GM21619 (cell line): ENCODE measurements around the gene NCOR2.
"Not testable (repeated sequence)": the region's sequence is repeated elsewhere in the genome, so short reads cannot be mapped to it uniquely, and the experiment has no call there.

Source experiments
- ATAC-seq: cut with Tn5 transposase; IDR thresholded peaks from one replicate; pipeline ENCODE4 v1.9.1; 2021; ENCODE audit not compliant: unreplicated experiment

The NCOR2 gene

DNA sequence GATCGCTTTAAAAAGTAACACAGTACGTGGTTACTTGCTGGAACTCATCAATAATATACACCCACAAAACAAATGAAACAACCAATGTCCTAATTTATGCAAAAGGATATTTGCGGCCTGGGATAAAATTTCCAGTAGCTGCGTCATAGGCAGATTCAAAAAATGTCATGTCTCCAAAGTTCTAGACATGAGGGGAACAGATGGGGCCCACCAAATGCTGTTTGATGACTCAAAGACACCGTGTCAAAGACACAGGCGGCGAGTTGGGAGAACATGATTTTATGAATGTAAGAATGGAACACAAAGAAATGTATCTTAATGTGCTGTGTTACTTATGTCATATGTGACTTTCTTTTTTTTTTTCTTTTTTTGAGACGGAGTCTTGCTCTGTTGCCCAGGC, 34.3 kb upstream of the NCOR2 start:
- ATAC-seq = no peak

DNA sequence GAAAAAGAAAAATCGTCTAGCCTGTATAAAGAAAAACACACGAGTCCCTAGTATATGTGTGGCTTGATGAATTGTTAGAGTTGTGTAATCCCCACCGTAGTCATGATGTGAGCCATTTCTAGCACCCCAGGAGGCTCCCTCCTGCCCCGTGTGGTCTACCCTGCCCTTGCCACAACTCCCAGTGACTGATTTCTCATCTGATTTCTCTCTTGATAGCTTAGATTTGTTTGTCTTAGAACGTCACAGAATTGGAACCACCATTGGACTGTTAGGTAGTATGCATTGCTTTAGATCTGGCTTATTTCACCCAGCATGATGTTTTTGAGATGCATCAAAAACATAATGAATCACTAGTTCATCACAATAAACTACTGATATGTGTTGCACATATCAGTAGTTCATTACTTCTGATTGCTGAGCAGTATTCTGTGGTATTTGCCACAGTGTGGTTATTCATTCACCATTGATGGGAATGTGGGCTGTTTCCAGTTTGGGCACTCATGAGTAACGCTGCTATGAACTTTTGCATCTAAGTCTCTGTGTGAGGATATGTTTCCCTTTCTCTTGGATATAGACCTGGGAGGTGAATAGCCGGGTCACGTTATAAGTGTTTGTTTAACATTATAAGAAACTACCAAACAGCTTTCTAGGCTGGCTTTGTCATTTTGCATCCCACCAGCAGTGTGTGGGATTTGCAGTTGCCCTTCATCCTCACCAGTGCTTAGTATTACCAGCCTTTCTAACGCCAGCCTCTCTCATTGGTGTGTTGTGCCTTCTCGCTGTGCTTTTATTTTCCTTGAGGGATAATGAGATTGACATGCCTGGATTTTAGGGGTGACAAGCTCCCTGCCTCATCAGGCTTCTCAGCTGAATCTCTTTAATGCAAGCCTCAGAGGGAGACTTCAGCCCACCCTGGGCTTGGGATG, 31.9 kb upstream of the NCOR2 start:
- no peak for ATAC-seq

- ATAC-seq = no peak
Observed at GRCh38 chr12:124597041-124597440, 29.6 kb upstream of the NCOR2 start.

DNA sequence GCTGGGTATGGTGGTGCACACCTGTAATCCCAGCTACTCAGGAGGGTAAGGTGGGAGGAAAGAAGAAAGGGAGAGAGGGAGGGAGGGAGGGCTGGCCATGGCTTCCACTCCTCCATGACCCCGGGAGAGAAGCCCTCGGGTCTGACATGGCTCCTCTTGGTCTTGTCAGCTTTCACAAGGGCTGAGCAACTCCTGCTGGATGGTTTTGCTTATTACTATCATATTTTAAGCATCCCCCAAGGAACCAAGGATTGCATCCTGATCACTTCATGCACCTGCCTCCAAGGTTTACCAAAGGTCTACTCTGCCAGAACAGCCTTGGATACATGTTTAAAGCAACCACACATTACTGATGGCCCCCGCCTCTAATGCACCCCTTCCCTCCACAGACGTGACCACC, 28.0 kb upstream of the NCOR2 start:
- no peak for ATAC-seq

GRCh38 chr12:124594851-124595250, 27.4 kb upstream of the NCOR2 start:
- no peak for ATAC-seq

- ATAC-seq = no peak
Observed at GRCh38 chr12:124593851-124594401, 26.5 kb upstream of the NCOR2 start.

GRCh38 chr12:124593176-124593575, 25.8 kb upstream of the NCOR2 start:
- no peak for ATAC-seq

GRCh38 chr12:124592481-124593160, 25.2 kb upstream of the NCOR2 start:
- no peak for ATAC-seq

DNA sequence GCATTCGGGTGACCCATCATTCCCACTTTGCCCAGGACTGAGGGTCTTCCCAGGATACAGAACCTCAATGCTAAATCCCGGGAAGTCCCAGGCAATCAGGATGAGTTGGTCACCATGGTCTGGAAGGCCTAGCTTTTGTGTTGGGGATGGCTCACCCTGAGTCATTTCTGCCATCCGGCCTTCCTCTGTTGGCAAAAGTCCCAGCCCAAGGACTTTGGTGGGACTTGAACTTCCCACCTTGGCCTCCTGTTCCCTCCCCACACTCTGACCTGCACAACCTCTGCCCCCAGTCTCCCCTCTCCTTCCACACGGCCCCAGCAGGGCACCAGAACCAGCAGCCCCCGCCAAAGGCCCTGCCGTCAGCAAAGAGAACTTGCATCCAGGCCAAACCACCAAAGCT, 24.6 kb upstream of the NCOR2 start:
- ATAC-seq = no peak

GRCh38 chr12:124590447-124590846, 23.0 kb upstream of the NCOR2 start:
- ATAC-seq = no peak

DNA sequence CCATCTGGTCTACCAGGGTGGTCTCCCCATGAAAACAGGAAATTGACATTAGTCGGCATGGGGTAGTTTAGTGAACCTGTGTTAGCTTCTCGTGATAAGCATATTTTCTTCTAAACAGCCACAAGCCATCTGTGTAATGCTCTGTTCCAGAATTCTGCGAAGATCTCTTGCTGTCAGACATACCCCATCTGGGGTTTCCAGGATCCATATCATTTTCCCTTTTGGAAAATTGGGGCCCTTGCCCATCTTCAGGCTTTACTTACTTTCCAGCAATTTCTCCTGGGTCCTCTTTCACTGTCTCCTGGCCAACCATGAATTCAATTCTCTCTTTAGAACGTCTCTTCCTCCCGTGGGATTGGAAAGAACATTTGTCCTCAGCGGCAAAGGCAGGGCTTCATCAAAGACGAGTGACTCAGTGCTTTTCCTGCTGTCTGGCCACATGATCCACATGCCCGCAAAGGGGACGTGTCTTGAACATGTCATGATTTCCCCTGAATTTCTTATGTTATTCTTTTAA, 21.4 kb upstream of the NCOR2 start:
- no peak for ATAC-seq

GRCh38 chr12:124588018-124588634, 20.7 kb upstream of the NCOR2 start:
- no peak for ATAC-seq

DNA sequence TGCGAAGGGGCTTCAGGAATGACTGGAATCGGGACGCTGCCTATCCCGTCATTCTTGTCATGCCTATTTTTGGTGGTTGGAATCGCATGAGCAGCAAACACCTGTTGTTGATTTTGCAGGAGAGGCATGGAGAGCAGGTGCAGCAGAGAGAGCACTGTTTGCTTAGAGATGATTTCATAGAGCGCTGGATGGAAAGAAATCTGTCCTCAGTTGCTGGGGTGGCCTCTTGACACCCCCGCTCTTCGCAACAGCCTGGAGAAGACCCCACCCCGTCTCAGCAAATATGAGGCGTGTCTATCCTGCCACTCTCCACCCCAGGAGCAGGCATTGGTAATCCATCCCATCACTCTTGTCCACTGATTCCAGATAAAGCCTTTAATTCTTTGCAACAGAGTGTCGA, 19.3 kb upstream of the NCOR2 start:
- ATAC-seq = no peak

GRCh38 chr12:124584494-124584893, 17.1 kb upstream of the NCOR2 start:
- ATAC-seq = not testable (repeated sequence)

GRCh38 chr12:124583854-124584253, 16.4 kb upstream of the NCOR2 start:
- no peak for ATAC-seq

GRCh38 chr12:124582108-124582424, 14.7 kb upstream of the NCOR2 start:
- ATAC-seq = no peak

GRCh38 chr12:124581307-124582107, 14.1 kb upstream of the NCOR2 start:
- no peak for ATAC-seq

GRCh38 chr12:124579921-124580517, 12.6 kb upstream of the NCOR2 start:
- ATAC-seq = no peak

GRCh38 chr12:124578854-124579253, 11.4 kb upstream of the NCOR2 start:
- ATAC-seq = no peak

DNA sequence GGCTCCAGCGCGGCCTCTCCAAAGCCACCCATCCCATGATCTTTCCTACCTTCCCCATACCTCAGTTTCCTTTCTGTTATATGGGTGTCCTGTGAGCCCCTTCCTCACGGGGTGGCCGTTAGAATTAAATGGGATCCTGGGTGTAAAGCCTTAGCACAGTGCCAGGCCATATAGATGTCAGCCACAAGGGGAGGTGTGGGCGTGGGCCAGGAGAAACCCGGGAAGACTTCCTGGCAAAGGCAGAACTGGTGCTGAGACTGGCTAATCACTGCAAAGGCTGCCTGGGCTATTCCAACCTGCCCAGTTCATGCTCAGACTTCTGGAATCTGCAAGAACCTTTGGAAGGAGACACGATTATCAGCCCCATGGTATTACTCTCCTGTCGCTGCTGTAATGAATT, 11.0 kb upstream of the NCOR2 start:
- ATAC-seq = no peak
